ENCODE measurements around the gene FAM32A.

Gene FAM32A

GRCh38 chr19:16218851-16219250 lies 33.6 kb downstream of the FAM32A start:
- FAIRE-seq (no peak), DNase-seq (ENCODE audit: insufficient read length, low spot score) (no peak)

DNA sequence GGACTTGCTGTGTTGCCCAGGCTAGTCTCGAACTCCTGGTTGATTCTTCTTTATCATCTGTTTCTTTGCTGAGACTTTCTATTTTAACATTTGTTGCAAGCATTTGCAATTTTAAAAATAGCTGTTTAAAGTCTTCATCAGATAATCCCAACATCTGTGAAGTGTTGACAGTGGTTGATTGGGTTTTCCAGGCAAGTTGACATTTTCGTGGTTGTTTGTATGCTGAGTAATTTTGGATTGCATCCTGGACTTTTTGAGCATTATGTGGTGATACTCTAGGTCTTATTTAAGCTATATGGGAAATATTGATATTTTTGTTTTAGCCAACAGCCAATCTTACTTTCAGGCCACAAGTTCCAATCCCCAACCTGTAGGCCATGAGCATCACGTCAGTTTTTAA lies 37.6 kb downstream of the FAM32A start:
- FAIRE-seq (no peak), DNase-seq (ENCODE audit: insufficient read length, low spot score) (no peak)

DNA sequence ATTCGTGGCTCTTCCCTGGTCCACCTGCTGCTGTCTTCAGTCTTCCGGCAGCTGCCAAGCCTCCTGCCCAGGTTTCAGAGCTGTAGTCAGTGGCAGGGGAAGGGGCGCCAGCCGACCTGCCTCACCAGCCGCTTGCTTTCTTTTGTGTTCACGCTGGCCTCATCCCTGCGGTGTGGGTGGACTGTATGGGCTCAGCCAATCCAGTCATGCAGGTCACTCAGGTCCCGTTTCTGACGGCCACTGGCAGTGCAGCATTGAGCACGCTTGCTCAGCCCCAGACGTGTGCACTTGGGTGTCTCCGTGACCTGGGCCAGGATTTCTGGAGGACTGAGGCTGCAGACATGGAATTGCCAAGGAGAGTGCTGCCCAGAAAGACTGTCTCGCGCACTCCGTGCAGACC lies 38.5 kb downstream of the FAM32A start:
- DNase-seq (ENCODE audit: insufficient read length, low spot score) (no peak), FAIRE-seq (no peak)

DNA sequence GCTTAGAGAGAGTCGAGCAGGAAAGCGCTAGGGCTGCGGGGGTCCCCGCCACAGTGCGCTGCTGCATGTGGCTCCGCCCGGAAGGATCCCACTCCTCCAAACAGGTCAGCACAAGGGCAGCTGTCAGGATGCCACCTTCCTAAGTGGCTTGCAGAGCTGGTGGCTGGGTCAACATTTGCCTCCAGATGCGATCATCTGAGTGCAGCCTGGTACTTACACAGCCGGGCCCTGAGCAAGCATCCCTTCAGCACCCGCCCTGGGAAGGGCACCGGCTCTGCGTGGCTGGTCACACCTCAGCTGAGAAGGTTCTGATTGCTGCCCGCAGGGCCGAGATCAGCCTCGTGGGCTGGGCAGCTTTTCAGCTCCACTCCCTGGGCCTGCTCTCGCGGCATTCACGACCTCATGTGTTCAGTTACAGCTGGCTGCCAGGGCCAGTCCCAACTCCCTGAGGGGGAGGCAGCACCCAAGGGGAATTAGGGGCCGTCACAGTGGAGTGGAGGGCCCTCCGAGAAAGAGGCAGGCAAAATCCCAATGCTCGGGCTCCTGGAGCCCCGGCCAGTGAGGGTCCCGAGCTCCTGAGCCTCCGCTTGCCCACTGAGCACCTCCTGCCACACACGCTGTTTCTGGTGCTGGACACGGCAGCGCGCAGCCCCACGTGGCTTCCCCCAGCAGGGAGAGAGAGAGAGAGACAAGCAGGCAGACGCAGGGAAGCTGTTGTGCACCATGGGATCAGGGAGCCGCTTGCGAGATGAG lies 39.3 kb downstream of the FAM32A start:
- DNase-seq (ENCODE audit: insufficient read length, low spot score) (no peak), FAIRE-seq (no peak)

DNA sequence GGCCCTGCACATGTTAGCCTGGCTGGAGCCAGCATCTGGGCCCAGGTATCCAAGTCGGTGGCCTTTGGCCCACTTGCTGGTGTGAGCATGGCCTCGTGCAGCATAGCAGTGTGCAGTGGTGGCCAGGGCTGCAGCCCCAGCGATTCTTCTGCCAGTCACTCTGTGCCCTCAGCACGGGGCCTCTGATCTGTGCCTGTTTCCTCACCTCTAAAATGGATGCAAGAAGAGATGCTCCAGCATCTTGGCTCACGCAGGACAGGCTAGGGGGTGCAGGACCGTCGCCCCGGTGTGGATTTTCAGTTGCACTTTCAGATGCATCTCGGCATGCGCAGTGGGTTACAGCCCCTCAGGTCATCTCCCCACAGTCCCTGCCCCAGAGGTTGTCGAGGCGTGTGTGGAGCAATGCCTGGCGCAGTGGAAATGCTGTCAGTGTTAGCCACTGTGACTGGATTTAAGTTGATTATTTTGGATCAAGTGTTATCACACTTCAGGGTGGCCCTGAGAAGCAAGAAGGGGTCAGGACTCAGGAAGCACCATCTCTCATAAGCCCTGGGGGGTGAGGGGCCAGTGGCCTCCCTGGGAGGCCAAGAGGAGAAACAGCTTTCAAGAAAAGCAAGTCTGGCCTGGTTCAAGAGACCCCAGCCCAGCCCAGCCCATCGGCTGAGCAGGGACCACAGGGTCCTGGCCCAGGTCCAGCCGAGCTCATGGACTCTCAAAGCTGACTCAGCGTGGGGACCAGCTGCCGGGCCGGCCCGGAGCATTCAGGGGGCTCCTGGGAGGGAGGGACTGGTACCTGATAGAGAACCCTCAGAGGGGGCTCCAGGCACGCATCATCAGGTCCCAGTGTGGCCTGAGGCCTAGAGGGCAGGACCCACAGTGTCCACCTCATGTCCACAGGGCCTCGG lies 40.3 kb downstream of the FAM32A start:
- DNase-seq (ENCODE audit: insufficient read length, low spot score) (no peak), FAIRE-seq (no peak)

GRCh38 chr19:16226184-16226591 lies 41.0 kb downstream of the FAM32A start:
- DNase-seq (ENCODE audit: insufficient read length, low spot score) (no peak), FAIRE-seq (no peak)

DNA sequence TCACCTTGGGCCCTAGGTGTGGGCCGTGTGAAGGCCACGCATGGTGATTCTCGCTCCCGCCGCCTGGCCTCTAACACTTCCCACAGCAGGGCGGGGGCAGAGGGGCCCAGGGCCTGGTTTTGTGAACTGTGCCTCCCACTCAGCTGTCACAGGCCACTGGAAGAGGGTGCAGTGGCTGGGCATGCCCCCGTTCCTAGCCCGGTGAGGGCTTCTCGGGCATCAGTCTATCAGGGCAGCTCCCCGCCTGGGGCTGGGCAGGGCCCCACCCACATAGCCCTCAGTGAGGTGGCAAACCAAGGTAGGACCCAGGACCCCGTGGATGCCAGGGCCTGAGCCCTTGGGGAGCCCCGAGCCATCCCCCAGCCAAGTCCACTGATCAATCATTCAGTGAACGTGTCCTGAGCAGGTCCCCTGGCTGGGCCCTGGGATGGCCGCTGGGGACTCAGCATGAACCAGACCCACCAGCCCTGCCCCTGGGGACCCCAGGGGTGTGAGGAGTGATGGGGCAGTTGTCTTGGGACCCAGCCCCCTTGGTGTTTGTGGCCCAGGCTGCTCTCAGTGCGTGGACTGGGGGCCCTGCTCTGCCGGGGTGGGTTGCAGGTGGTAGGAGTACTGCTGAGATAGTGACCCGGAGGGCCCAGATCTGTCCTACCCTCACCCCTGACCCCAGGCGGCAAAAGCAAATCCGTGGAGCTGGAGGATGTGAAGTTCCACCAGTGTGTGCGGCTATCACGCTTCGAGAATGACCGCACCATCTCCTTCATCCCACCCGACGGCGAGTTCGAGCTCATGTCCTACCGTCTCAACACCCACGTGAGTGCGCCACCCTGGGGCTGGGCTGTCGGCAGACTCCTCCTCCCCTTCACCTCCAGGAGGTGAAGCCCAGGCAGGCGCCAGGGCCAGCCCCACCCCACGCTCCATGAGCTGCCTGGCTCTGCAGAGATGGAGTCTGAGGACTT lies 41.9 kb downstream of the FAM32A start:
- DNase-seq (ENCODE audit: insufficient read length, low spot score) (no peak), FAIRE-seq (no peak)

DNA sequence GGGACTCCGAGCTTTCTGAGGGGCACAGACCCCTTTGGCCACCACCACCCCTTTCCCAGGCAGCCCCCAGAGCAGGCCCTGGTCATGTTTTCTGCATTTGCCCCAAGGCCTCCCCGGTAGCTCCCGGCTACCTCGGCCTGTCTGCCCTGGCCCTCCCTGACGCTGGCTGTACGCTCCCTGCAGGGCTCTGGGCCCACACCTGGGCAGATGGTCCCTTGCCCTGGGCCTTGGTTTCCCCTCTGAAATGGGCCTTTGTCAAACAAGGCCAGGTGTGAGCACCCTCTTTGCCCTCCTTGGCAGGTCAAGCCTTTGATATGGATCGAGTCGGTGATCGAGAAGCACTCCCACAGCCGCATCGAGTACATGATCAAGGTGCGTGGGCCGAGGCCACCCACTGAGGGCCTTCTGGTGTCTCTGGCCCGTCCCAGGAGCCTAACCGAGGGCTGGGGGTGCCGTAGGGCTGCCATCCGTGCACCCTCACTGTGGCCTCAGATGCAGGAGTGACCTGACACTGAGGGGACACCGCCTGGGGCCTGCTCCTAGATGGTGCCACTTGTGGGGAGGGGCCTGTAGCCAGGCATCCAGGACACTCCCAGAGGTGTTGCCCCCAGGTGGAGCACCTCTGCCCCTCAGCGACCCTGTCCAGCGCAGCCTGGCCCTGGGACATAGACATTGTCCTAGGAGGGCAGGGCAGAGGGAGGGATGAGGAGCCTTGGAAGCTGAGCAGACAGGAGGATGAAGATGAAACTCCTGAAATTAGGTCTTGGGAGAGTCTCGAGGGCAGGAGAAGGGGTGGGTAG lies 42.8 kb downstream of the FAM32A start:
- no peak for DNase-seq (ENCODE audit: insufficient read length, low spot score)
- no peak for FAIRE-seq

- FAIRE-seq, result no peak
- no peak for DNase-seq (ENCODE audit: insufficient read length, low spot score)
Measured at GRCh38 chr19:16228637-16229321, 43.6 kb downstream of the FAM32A start.

DNA sequence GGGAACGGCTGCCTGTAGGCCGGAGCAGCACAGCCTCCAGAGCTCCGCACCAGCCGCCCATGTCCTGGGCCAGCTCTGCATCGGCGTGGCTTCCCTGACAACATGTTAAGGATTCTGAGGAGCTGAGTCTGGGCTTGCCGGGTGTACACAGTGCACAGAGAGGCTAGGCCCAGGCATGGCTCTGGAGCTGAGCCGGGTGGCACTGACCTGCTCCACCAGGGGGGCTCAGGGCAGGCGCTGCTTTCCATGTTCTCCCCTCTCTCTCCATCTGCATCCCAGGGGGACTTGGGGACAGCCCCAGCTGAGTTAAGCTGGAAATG lies 44.1 kb downstream of the FAM32A start:
- DNase-seq (ENCODE audit: insufficient read length, low spot score) (no peak), FAIRE-seq (no peak)

DNA sequence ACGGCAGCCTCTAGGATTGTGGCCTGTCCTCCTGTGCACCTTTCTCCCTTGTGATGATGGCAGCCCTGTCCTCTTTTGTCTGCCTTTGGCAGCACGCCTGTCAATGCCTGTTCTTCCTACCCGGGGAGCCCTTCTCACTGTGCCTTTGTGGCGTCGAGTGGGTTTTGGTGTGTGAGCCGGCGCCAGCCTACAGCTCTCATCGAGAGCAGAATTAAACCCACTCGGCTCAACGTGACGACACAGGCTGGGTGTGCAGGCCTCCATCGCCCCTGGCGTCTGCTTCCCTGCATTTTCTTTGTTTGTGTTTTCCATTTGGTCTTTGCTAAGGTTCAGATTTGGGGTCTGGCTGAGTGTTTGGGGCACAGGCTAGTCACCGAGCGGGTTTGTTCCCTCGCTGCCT lies 46.9 kb downstream of the FAM32A start:
- DNase-seq (ENCODE audit: insufficient read length, low spot score) (no peak), FAIRE-seq (no peak)

- DNase-seq (ENCODE audit: insufficient read length, low spot score) (no peak), FAIRE-seq (no peak)
Measured at GRCh38 chr19:16232568-16232967, 47.4 kb downstream of the FAM32A start.

- FAIRE-seq, result no peak
- DNase-seq (ENCODE audit: insufficient read length, low spot score), result no peak
Measured at GRCh38 chr19:16233081-16233776, 48.0 kb downstream of the FAM32A start.

- DNase-seq (ENCODE audit: insufficient read length, low spot score), result no peak
- FAIRE-seq, result no peak
Measured at GRCh38 chr19:16233836-16234551, 48.8 kb downstream of the FAM32A start.

GRCh38 chr19:16234552-16235445 lies 49.6 kb downstream of the FAM32A start:
- no peak for DNase-seq (ENCODE audit: insufficient read length, low spot score)
- no peak for FAIRE-seq

DNA sequence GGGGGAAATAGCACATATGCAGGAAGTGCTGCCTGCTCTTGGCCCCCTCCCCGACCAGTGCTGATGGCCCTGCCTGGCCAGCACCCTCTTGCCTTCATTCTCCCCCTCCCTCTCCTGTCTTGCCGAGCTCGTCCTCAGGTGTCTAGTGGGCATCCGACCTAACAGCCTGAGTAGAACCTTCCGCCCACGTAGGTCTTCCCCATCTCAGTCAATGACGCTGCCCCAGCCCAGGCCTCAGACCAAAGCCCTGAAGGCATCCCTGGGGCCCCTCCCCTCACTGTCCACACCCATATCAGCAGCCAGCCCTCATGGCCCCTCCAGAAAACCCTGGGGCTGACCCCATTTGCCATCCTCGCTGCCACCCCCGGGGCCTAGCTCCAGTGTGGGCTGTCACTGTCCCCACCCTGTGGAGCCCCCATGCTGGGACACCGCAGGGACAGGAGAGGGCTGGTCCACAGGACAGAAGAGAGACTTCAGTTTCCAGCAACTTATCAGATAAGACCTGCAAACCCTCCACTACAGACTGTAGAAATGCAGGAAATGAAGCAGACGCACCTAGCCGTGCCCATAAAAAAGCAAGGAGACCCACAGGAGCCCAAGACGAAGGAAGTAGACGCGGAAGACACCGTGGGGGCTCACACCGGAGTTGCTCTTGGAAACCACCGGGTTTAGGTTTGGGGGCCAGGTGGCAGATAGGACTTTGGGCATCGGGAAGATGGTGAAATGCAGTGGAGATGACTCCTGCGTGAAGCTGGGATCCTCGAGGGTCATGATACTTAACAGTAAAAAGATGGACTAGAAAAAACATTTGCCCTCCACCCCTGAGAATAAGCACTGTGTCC lies 50.8 kb downstream of the FAM32A start:
- no peak for FAIRE-seq

More for the DNA sequence above, 50.8 kb downstream of the FAM32A start:
- DNase-seq (ENCODE audit: insufficient read length, low spot score), result no peak
